A549 (cell line): ENCODE data around the gene SNORC. TPM values are rescaled to one million over a fixed set of nuclear protein-coding genes. Genes with fewer than 3 reads are reported as not detected.

Experiments used
- ATAC-seq, 2 experiments: fragments of 200-7000 bp in 1 of 2; fragments of >200 bp in 1 of 2; cut with Nextera tagmentation in 1 of 2; cut with Tn5 transposase in 1 of 2; 3 replicates each; pipeline versions ENCODE4 v1.8.0 to v1.9.1; 2018 to 2020; ENCODE audit warnings: mild to moderate bottlenecking in 1 of 2, moderate library complexity in 1 of 2
- CTCF ChIA-PET: fragments of 300-600 bp; sonication (Branson Sonifier 250); formaldehyde crosslinking; extraction: SDS; loops from one replicate; lab custom pipeline; 2021; ENCODE audit warnings: antibody characterized with exemption, inconsistent platforms; lab: Yijun Ruan, JAX
- POLR2A ChIA-PET: fragments of 350-600 bp; formaldehyde crosslinking; extraction: SDS; loops from one replicate; lab custom pipeline; 2021; ENCODE audit warnings: antibody characterized with exemption, inconsistent platforms; lab: Yijun Ruan, JAX
- DNase-seq, 2 experiments: peaks; one replicate each; pipeline versions ENCODE4 v3.0.0 to v3.0.0-alpha.2; 2011 to 2016; ENCODE audit warnings: low read depth in 1 of 2, low spot score in 1 of 2
- FAIRE-seq: peaks from 2 replicates; lab custom pipeline; 2011; peaks lifted over from hg19 to GRCh38; lab: Jason Lieb, UNC
- H3K27ac ChIP-seq, 2 experiments: fragments of >200 bp; sonication (Bioruptor Twin); formaldehyde crosslinking; 3 replicates each; pipeline ENCODE4 v1.5.1; 2016 to 2017
- H3K4me1 ChIP-seq: fragments of >200 bp; sonication (Bioruptor Twin); formaldehyde crosslinking; 3 replicates; pipeline ENCODE4 v1.6.1; 2016
- H3K4me2 ChIP-seq: fragments of >200 bp; sonication (Bioruptor Twin); formaldehyde crosslinking; 3 replicates; pipeline ENCODE4 v1.6.1; 2016
- H3K4me3 ChIP-seq: fragments of >200 bp; sonication (Bioruptor Twin); formaldehyde crosslinking; 3 replicates; pipeline ENCODE4 v1.5.1; 2016
- H3K9me3 ChIP-seq: fragments of >200 bp; sonication (Bioruptor Twin); formaldehyde crosslinking; 3 replicates; pipeline ENCODE4 v1.6.1; 2016
- CBX8 ChIP-seq: fragments of 200-600 bp; sonication (generic); IDR thresholded peaks from 2 replicates; pipeline ENCODE4 v1.6.1; 2016
- FOSL2 ChIP-seq, 2 experiments: fragments of 450-650 bp in 1 of 2; fragments of >200 bp in 1 of 2; sonication (Bioruptor Twin) in 1 of 2; formaldehyde crosslinking; IDR thresholded peaks; 2 replicates each; pipeline versions ENCODE4 v1.5.0 to v1.6.1; 2016 to 2020; ENCODE audit warnings: mild to moderate bottlenecking in 1 of 2, moderate library complexity in 1 of 2
- JUN ChIP-seq, 2 experiments: fragments of >200 bp; sonication (Bioruptor Twin); formaldehyde crosslinking; IDR thresholded peaks; 2 replicates in 1 of 2; 3 replicates in 1 of 2; pipeline ENCODE4 v1.6.1; 2016 to 2017
- JUNB ChIP-seq: fragments of >200 bp; sonication (Bioruptor Twin); formaldehyde crosslinking; IDR thresholded peaks from 2 replicates; pipeline ENCODE4 v1.6.1; 2016
- KDM5A ChIP-seq: fragments of 200-600 bp; sonication (generic); IDR thresholded peaks from 2 replicates; pipeline ENCODE4 v1.6.1; 2016; ENCODE audit warnings: antibody characterized with exemption, mild to moderate bottlenecking
- MAFK ChIP-seq: fragments of 450-650 bp; IDR thresholded peaks from 2 replicates; pipeline ENCODE4 v1.6.1; 2014; ENCODE audit not compliant: partially characterized antibody
- MYC ChIP-seq: IDR thresholded peaks from 2 replicates; pipeline ENCODE4 v1.6.1; 2012; ENCODE audit warnings: mild to moderate bottlenecking, inconsistent platforms, low read length, improper control_type of control experiment, borderline replicate concordance
- RARB ChIP-seq: fragments of 250-450 bp; sonication (Bioruptor Pico); IDR thresholded peaks from 2 replicates; pipeline ENCODE4 v1.8.0; 2021; ENCODE audit warnings: mild to moderate bottlenecking, moderate library complexity
- RCOR1 ChIP-seq: fragments of 150-350 bp; IDR thresholded peaks from 2 replicates; pipeline ENCODE4 v1.6.1; 2014; ENCODE audit warnings: antibody characterized with exemption, low read length, low read depth
- SREBF2 ChIP-seq: fragments of 450-650 bp; IDR thresholded peaks from 2 replicates; pipeline ENCODE4 v1.6.1; 2014; ENCODE audit warnings: mild to moderate bottlenecking, moderate library complexity
- WGBS: methylation state at CpG from one replicate; pipeline ENCODE4 v1.1.6; 2017; ENCODE audit errors: missing lambda C conversion rate; 5-methylcytosine and 5-hydroxymethylcytosine counted together
- polyA plus RNA-seq, 4 experiments: library from polyadenylated mRNA; depleted of rRNA in 3 of 4; stranded (reverse); fragments of >200 nt; fragmentation: RNase III in 1 of 4; extraction: RNeasy Plus Mini Kit Qiagen cat#74134 plus additional on column Dnase treatment in 1 of 4; gene quantifications; 2 replicates in 3 of 4; 3 replicates in 1 of 4; pipeline ENCODE4 v1.2.3, GENCODE V29; 2011 to 2017
- TF ChIP-seq, protein P1 (sequence below): fragments of 200-600 bp; sonication (generic); IDR thresholded peaks from 2 replicates; pipeline ENCODE4 v1.6.1; 2016; ENCODE audit warnings: antibody characterized with exemption, mild to moderate bottlenecking, moderate library complexity
- TF ChIP-seq, protein P2 (sequence below): fragments of 150-350 bp; IDR thresholded peaks from 2 replicates; pipeline ENCODE4 v1.6.1; 2014; ENCODE audit warnings: low read depth, mild to moderate bottlenecking, low read length
- TF ChIP-seq, protein P3 (sequence below): fragments of 450-650 bp; IDR thresholded peaks from 2 replicates; pipeline ENCODE4 v1.6.1; 2014; ENCODE audit warnings: antibody characterized with exemption

The SNORC gene
- polyA plus RNA-seq, 2 of the 4 experiments (the other 2 are of a cell fraction) = 8.4 to 9.1 TPM

DNA sequence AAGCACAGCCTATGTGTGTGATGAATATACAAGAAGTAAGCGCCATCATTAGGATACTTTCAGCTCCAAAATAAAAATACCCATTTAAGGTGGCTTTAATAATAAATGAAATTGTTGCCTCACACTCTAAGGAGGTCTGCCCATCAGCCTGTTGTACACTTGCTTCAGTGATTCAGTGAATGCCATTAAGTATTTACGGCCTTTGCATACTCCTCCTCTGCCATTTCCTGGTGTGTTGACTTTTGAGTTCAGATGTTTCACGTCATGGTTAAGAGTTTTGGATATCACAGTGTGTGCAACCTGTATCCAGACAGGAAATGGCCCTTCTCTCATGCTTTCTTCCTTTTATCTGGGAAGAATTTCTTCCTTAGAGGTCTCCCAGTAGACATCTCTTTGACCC lies 38.6 kb upstream of the SNORC start:
- FAIRE-seq (no peak), ATAC-seq (no peak), DNase-seq (no peak)
- no peaks in the 10 kb centered on the region for H3K4me1 ChIP-seq
- TF ChIP-seq, protein P1, sequence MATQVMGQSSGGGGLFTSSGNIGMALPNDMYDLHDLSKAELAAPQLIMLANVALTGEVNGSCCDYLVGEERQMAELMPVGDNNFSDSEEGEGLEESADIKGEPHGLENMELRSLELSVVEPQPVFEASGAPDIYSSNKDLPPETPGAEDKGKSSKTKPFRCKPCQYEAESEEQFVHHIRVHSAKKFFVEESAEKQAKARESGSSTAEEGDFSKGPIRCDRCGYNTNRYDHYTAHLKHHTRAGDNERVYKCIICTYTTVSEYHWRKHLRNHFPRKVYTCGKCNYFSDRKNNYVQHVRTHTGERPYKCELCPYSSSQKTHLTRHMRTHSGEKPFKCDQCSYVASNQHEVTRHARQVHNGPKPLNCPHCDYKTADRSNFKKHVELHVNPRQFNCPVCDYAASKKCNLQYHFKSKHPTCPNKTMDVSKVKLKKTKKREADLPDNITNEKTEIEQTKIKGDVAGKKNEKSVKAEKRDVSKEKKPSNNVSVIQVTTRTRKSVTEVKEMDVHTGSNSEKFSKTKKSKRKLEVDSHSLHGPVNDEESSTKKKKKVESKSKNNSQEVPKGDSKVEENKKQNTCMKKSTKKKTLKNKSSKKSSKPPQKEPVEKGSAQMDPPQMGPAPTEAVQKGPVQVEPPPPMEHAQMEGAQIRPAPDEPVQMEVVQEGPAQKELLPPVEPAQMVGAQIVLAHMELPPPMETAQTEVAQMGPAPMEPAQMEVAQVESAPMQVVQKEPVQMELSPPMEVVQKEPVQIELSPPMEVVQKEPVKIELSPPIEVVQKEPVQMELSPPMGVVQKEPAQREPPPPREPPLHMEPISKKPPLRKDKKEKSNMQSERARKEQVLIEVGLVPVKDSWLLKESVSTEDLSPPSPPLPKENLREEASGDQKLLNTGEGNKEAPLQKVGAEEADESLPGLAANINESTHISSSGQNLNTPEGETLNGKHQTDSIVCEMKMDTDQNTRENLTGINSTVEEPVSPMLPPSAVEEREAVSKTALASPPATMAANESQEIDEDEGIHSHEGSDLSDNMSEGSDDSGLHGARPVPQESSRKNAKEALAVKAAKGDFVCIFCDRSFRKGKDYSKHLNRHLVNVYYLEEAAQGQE = no peak
- 96% methylated on average over 3 of the region's 3 CpGs for WGBS
- ChIA-PET CTCF (interaction anchor here (1.2 to 1.5 kb wide), 3 partner anchors 9 to 420 kb away, joined by 3 read pairs; partner anchors contain the start of gene ATG16L1), POLR2A (no interaction called here)
- H3K4me3 ChIP-seq = no peak overlapping the region
- H3K27ac ChIP-seq = no peak overlapping the region
- no peak overlapping the region for H3K4me2 ChIP-seq
- no peaks in the 10 kb centered on the region for H3K9me3 ChIP-seq

DNA sequence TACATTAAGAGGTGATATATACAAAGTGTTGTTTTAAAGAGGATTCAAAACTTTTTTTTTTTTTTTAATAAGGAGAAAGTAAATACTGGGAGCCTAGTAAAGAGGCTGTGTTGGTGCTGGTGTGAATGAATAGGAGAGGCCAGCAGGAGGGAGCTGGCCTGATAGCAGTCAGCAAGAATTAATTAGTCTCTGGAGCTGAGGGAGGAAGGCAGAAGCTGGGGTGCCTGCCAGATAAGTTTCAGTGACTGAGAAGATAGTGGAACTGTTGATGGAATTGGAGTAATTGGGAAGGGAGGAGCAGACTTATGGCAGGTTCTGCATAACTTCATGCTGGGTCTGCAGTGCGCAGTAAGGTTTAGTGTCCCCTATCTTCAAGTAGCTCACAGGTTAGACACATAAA lies 36.2 kb upstream of the SNORC start:
- POLR2A ChIA-PET = no interaction called here
- no peak overlapping the region for H3K27ac ChIP-seq
- CTCF ChIA-PET = no interaction called here
- WGBS = 88% methylated on average over 1 of the region's 1 CpG
- no peak overlapping the region for H3K4me3 ChIP-seq
- ATAC-seq = no peak
- FAIRE-seq = no peak
- peaks cover 13% of the 10 kb centered on the region for H3K4me1 ChIP-seq
- no peak for TF ChIP-seq MYC
- no peak for TF ChIP-seq RCOR1
- TF ChIP-seq, protein P1 = no peak
- TF ChIP-seq JUN (IDR thresholded peaks at IDR 0.05) = no peak
- TF ChIP-seq CBX8 = no peak
- no peak for TF ChIP-seq MAFK
- TF ChIP-seq JUNB = no peak
- TF ChIP-seq FOSL2 (IDR thresholded peaks at IDR 0.05) = no peak
- TF ChIP-seq FOSL2 (CRISPR knock-in tag; IDR thresholded peaks at IDR 0.05) = no peak
- TF ChIP-seq RARB (CRISPR knock-in tag) = no peak
- TF ChIP-seq, protein P2, sequence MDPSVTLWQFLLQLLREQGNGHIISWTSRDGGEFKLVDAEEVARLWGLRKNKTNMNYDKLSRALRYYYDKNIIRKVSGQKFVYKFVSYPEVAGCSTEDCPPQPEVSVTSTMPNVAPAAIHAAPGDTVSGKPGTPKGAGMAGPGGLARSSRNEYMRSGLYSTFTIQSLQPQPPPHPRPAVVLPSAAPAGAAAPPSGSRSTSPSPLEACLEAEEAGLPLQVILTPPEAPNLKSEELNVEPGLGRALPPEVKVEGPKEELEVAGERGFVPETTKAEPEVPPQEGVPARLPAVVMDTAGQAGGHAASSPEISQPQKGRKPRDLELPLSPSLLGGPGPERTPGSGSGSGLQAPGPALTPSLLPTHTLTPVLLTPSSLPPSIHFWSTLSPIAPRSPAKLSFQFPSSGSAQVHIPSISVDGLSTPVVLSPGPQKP = no peak
- TF ChIP-seq KDM5A = no peak
- TF ChIP-seq SREBF2 = no peak
- TF ChIP-seq, protein P3, sequence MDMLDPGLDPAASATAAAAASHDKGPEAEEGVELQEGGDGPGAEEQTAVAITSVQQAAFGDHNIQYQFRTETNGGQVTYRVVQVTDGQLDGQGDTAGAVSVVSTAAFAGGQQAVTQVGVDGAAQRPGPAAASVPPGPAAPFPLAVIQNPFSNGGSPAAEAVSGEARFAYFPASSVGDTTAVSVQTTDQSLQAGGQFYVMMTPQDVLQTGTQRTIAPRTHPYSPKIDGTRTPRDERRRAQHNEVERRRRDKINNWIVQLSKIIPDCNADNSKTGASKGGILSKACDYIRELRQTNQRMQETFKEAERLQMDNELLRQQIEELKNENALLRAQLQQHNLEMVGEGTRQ = no peak
- no peak for DNase-seq
- no peak overlapping the region for H3K4me2 ChIP-seq
- no peaks in the 10 kb centered on the region for H3K9me3 ChIP-seq
